ENCODE data around the gene CLIC5. TPM values are rescaled to one million over a fixed set of nuclear protein-coding genes. Genes with fewer than 3 reads are reported as not detected.
A peak's percentile ranks its signal among the peaks of the same experiment; 100 is the strongest.

Gene CLIC5
- total and polyA plus RNA-seq, 2 donors (not counting 1 experiment from before 2014, with no cell fraction given) = 0.96 to 0.97 TPM

DNA sequence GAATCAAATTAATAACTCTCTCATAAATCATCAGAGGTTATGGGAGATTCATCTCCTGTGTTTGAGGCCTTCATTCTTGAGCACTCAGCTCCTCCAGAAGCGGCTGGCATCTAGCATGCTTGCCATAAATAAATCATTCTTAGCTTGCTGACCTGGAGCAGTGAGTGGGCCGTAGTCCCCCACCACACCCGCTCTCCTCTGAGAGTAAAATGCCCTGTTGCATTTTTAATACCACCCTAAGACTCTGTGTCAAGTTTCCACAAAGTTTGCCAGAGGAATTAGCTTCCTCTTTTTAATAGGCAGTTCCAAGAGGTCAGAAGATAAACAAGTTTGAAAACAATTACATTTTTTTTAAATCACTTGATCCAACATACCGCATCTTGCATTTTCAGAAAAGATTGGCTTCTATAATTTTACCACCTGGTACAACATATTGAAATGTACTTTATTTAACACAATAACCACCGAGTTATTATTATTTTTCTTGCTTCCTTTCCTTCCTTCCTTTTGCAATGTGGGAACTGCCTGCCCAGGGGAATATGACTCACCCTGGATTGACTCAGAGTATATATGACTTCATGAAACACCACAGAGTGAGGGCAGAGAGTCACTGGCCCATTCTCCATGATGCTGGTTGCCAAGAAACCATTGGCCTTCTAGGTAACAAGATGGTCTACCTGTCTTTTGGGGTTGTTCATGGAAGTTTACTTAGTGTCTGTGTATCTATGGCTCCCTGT, 29.4 kb upstream of the CLIC5 start:
- no peak overlapping the region for H3K27ac Mint-ChIP-seq
- no peak overlapping the region for H3K4me3 ChIP-seq (ENCODE audit: control extremely low read depth in 1 of 5, extremely low read depth in 1 of 5, insufficient read depth in 1 of 5, low read depth in 2 of 5, low read length in 4 of 5)
- H3K4me3 Mint-ChIP-seq = no peak overlapping the region
- H3K9me3 Mint-ChIP-seq (ENCODE audit: insufficient read depth) = no peaks in the 10 kb centered on the region
- no peaks in the 10 kb centered on the region for H3K4me1 Mint-ChIP-seq
- ChIA-PET POLR2A (no interaction called here), CTCF (no interaction called here)
- H3K79me2 ChIP-seq (ENCODE audit: control insufficient read depth, insufficient read depth, low read length) = no peaks in the 10 kb centered on the region
- no peak overlapping the region for H3K9ac ChIP-seq (ENCODE audit: low read length)
- no peaks in the 10 kb centered on the region for H3K9me3 ChIP-seq (ENCODE audit: control extremely low read depth in 1 of 3, control insufficient read depth in 2 of 3, insufficient read depth in 1 of 3, low read length in 2 of 3)
- H3K27me3 Mint-ChIP-seq = peaks cover 6% of the 10 kb centered on the region
- H3K27me3 ChIP-seq (replicated peaks in 1 of 4; ENCODE audit: control extremely low read depth in 1 of 4, control insufficient read depth in 3 of 4, insufficient read depth in 4 of 4, low read length in 3 of 4) = no peaks in the 10 kb centered on the region
- intact Hi-C loops (cut with micrococcal nuclease) = no loop called here
- no peaks in the 10 kb centered on the region for H3K36me3 ChIP-seq (replicated peaks in 1 of 2; ENCODE audit: control extremely low read depth in 1 of 2, control insufficient read depth in 1 of 2, extremely low read depth in 1 of 2, insufficient read depth in 2 of 2, low read length in 1 of 2)
- H3K4me1 ChIP-seq (ENCODE audit: control insufficient read depth in 2 of 2, insufficient read depth in 2 of 2, low read length in 2 of 2) = no peaks in the 10 kb centered on the region
- ATAC-seq (ENCODE audit: low read depth) = no peak
- DNase-seq = no peak
- H3K27ac ChIP-seq (ENCODE audit: low read length in 2 of 2) = no peak overlapping the region
- H3K4me2 ChIP-seq (replicated peaks; ENCODE audit: low read depth, low read length, poor library complexity, severe bottlenecking) = no peak overlapping the region
- H2AFZ ChIP-seq (ENCODE audit: insufficient read depth, low read depth, low read length, poor library complexity, severe bottlenecking) = no peak overlapping the region
- no peaks in the 10 kb centered on the region for H4K20me1 ChIP-seq (ENCODE audit: control insufficient read depth, insufficient read depth, low read length, poor library complexity, severe bottlenecking)
- WGBS (ENCODE audit: insufficient coverage) = 89% methylated on average over 3 of the region's 5 CpGs
- TF ChIP-seq, protein P1, sequence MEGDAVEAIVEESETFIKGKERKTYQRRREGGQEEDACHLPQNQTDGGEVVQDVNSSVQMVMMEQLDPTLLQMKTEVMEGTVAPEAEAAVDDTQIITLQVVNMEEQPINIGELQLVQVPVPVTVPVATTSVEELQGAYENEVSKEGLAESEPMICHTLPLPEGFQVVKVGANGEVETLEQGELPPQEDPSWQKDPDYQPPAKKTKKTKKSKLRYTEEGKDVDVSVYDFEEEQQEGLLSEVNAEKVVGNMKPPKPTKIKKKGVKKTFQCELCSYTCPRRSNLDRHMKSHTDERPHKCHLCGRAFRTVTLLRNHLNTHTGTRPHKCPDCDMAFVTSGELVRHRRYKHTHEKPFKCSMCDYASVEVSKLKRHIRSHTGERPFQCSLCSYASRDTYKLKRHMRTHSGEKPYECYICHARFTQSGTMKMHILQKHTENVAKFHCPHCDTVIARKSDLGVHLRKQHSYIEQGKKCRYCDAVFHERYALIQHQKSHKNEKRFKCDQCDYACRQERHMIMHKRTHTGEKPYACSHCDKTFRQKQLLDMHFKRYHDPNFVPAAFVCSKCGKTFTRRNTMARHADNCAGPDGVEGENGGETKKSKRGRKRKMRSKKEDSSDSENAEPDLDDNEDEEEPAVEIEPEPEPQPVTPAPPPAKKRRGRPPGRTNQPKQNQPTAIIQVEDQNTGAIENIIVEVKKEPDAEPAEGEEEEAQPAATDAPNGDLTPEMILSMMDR (IDR thresholded peaks at IDR 0.05) = no peak
- no peak for TF ChIP-seq EZH2 (IDR thresholded peaks at IDR 0.05; ENCODE audit: borderline replicate concordance, insufficient read depth, low read depth, low read length, poor library complexity, severe bottlenecking)

DNA sequence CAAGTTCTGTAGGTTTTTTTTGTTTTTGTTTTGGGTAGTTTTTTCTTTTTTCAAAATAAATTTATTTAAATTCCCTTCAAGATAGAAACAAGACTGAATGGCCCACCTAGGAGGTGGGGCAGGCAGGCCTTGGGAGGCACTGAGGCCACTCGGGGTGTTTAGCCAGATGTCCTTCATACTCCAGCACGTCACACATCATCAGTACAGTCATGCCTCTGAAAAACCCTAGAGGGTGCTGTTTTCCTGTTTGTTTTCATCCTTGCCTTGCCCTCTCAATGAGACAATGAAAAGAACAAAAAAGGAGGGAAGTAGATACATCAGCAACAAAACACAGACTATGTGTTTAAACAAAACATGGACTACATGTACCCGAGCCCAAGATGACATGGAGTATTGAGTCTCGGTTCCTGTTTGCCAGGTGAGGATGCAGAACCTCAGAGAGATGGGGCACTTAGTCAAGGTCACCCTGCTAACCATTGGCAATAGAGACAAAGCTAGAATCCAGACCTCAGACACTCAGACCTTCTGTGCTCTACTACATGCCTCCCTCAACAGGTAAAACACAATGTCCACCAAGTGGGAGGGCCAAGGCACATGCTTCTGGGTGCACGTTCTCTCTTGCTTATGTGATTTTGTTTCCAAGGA, 26.8 kb upstream of the CLIC5 start:
- Histone ChIP-seq H3K27ac (ENCODE audit: low read length in 2 of 2) (no peak overlapping the region), H3K4me2 (replicated peaks; ENCODE audit: low read depth, low read length, poor library complexity, severe bottlenecking) (no peak overlapping the region), H3K9ac (ENCODE audit: low read length) (no peak overlapping the region), H3K9me3 (ENCODE audit: control extremely low read depth in 1 of 3, control insufficient read depth in 2 of 3, insufficient read depth in 1 of 3, low read length in 2 of 3) (no peaks in the 10 kb centered on the region), H3K27me3 (replicated peaks in 1 of 4; ENCODE audit: control extremely low read depth in 1 of 4, control insufficient read depth in 3 of 4, insufficient read depth in 4 of 4, low read length in 3 of 4) (no peaks in the 10 kb centered on the region), H4K20me1 (ENCODE audit: control insufficient read depth, insufficient read depth, low read length, poor library complexity, severe bottlenecking) (no peaks in the 10 kb centered on the region), H3K36me3 (replicated peaks in 1 of 2; ENCODE audit: control extremely low read depth in 1 of 2, control insufficient read depth in 1 of 2, extremely low read depth in 1 of 2, insufficient read depth in 2 of 2, low read length in 1 of 2) (no peaks in the 10 kb centered on the region), H3K4me1 (ENCODE audit: control insufficient read depth in 2 of 2, insufficient read depth in 2 of 2, low read length in 2 of 2) (no peaks in the 10 kb centered on the region), H3K79me2 (ENCODE audit: control insufficient read depth, insufficient read depth, low read length) (no peaks in the 10 kb centered on the region), H3K4me3 (ENCODE audit: control extremely low read depth in 1 of 5, extremely low read depth in 1 of 5, insufficient read depth in 1 of 5, low read depth in 2 of 5, low read length in 4 of 5) (no peak overlapping the region), H2AFZ (ENCODE audit: insufficient read depth, low read depth, low read length, poor library complexity, severe bottlenecking) (no peak overlapping the region)
- H3K27me3 Mint-ChIP-seq = peaks cover 3% of the 10 kb centered on the region
- WGBS (ENCODE audit: insufficient coverage) = 83% methylated on average over 2 of the region's 5 CpGs
- intact Hi-C loops (cut with micrococcal nuclease) = no loop called here
- POLR2A ChIA-PET = no interaction called here
- no peaks in the 10 kb centered on the region for H3K9me3 Mint-ChIP-seq (ENCODE audit: insufficient read depth)
- ATAC-seq (ENCODE audit: low read depth) = no peak
- no peaks in the 10 kb centered on the region for H3K4me1 Mint-ChIP-seq
- no peak overlapping the region for H3K27ac Mint-ChIP-seq
- H3K4me3 Mint-ChIP-seq = no peak overlapping the region
- peak; percentile 8 for DNase-seq
- TF ChIP-seq, protein P1 (IDR thresholded peaks at IDR 0.05) = peak; percentile 32
- TF ChIP-seq EZH2 (IDR thresholded peaks at IDR 0.05; ENCODE audit: borderline replicate concordance, insufficient read depth, low read depth, low read length, poor library complexity, severe bottlenecking) = no peak
- CTCF ChIA-PET = no interaction called here

All from B cell (primary cell).